Fibroblast of lung (primary cell): ENCODE measurements around the gene MAP4K2. TPM values are rescaled to one million over a fixed set of nuclear protein-coding genes. Genes with fewer than 3 reads are reported as not detected.
A peak's percentile ranks its signal among the peaks of the same experiment; 100 is the strongest.

ENCODE experiments used
- DNase-seq, 2 donors: peaks; one replicate each; pipeline versions ENCODE4 v3.0.0 to v3.0.0-alpha.2; 2010; ENCODE audit warnings: low read depth in 2 of 2
- H2AFZ ChIP-seq: 2 replicates; pipeline ENCODE4 v1.5.1; 2012; ENCODE audit warnings: low read length, control low read depth, inconsistent platforms
- H3K27ac ChIP-seq: 2 replicates; pipeline ENCODE4 v1.5.1; 2011; ENCODE audit warnings: low read length, control low read depth; ENCODE audit not compliant: insufficient read depth
- H3K27me3 ChIP-seq: 2 replicates; pipeline ENCODE4 v1.5.1; 2011; ENCODE audit warnings: mild to moderate bottlenecking, low read length; ENCODE audit not compliant: control insufficient read depth, insufficient read depth
- H3K36me3 ChIP-seq: 2 replicates; pipeline ENCODE4 v1.5.1; 2011; ENCODE audit warnings: low read length; ENCODE audit not compliant: control insufficient read depth, insufficient read depth
- H3K4me1 ChIP-seq: 2 replicates; pipeline ENCODE4 v1.5.1; 2011; ENCODE audit warnings: low read length; ENCODE audit not compliant: control insufficient read depth, insufficient read depth; ENCODE audit errors: extremely low read depth
- H3K4me2 ChIP-seq: 2 replicates; pipeline ENCODE4 v1.5.1; 2011; ENCODE audit warnings: low read length, control low read depth; ENCODE audit not compliant: insufficient read depth; ENCODE audit errors: extremely low read depth
- H3K4me3 ChIP-seq, 4 experiments: fragments of 200-600 bp in 1 of 4; sonication (generic) in 1 of 4; replicated peaks in 1 of 4; 2 replicates each; pipeline ENCODE4 v1.5.1; 2011 to 2016; ENCODE audit warnings: low read length in 4 of 4, low read depth in 3 of 4, mild to moderate bottlenecking in 3 of 4, control low read depth in 2 of 4, inconsistent platforms in 1 of 4, mixed read lengths in 1 of 4; ENCODE audit not compliant: insufficient read depth in 1 of 4; ENCODE audit errors: control extremely low read depth in 1 of 4
- H3K79me2 ChIP-seq: 2 replicates; pipeline ENCODE4 v1.5.1; 2012; ENCODE audit warnings: mild to moderate bottlenecking, low read length, inconsistent platforms; ENCODE audit not compliant: control insufficient read depth, insufficient read depth
- H3K9ac ChIP-seq: 2 replicates; pipeline ENCODE4 v1.5.1; 2011; ENCODE audit warnings: mild to moderate bottlenecking, low read length, control low read depth; ENCODE audit not compliant: insufficient read depth
- H3K9me3 ChIP-seq: 2 replicates; pipeline ENCODE4 v1.5.1; 2012; ENCODE audit warnings: low read depth, low read length; ENCODE audit not compliant: control insufficient read depth, insufficient read depth
- H4K20me1 ChIP-seq: 2 replicates; pipeline ENCODE4 v1.5.1; 2011; ENCODE audit warnings: low read length; ENCODE audit not compliant: control insufficient read depth, insufficient read depth; ENCODE audit errors: extremely low read depth
- CTCF ChIP-seq, 2 donors: IDR thresholded peaks in 1 of 2; conservative IDR thresholded peaks in 1 of 2; 1 replicate in 1 of 2; 2 replicates in 1 of 2; pipeline ENCODE4 v1.5.1; 2011 to 2012; ENCODE audit warnings: low read length in 2 of 2, control low read depth in 1 of 2, inconsistent platforms in 1 of 2, low read depth in 1 of 2, mild to moderate bottlenecking in 1 of 2
- EZH2 ChIP-seq: IDR thresholded peaks from 2 replicates; pipeline ENCODE4 v1.5.1; 2012; ENCODE audit warnings: low read length, control low read depth, mild to moderate bottlenecking; ENCODE audit errors: missing control alignments
- polyA plus RNA-seq, 2 donors: library from polyadenylated mRNA; depleted of rRNA in 1 of 2; stranded (reverse) in 1 of 2; unstranded in 1 of 2; fragments of >200 nt; gene quantifications; 2 replicates each; pipeline ENCODE4 v1.2.1, GENCODE V29; 2011 to 2012; ENCODE audit warnings: missing spikeins in 1 of 2
- total RNA-seq: library from RNA; depleted of rRNA; stranded (reverse); fragments of >200 nt; gene quantifications from 2 replicates; pipeline ENCODE4 v1.2.1, GENCODE V29; 2014

The MAP4K2 gene
- total and polyA plus RNA-seq, 2 donors (not counting 1 experiment from before 2014, with no cell fraction given): 6.4 to 9.2 TPM

GRCh38 chr11:64776425-64776824 lies 26.6 kb downstream of the MAP4K2 start:
- H4K20me1 ChIP-seq: peaks cover 4% of the 10 kb centered on the region
- no peaks in the 10 kb centered on the region for H3K27me3 ChIP-seq
- TF ChIP-seq CTCF (conservative IDR thresholded peaks at IDR 0.05 in 1 of 2, IDR thresholded peaks at IDR 0.05 in 1 of 2; ENCODE audit: low read depth in 1 of 2, low read length in 2 of 2) (no peak), EZH2 (no peak)
- H3K9ac ChIP-seq: no peak overlapping the region
- peaks cover 18% of the 10 kb centered on the region for H3K36me3 ChIP-seq
- no peak for DNase-seq
- peak overlapping the region; percentile 94 for H3K4me2 ChIP-seq
- H3K27ac ChIP-seq: no peak overlapping the region
- peaks cover 12% of the 10 kb centered on the region for H3K4me1 ChIP-seq
- H3K9me3 ChIP-seq: no peaks in the 10 kb centered on the region
- peak overlapping the region; percentile 65 to 81 (median 79) for H3K4me3 ChIP-seq
- peaks cover 56% of the 10 kb centered on the region for H3K79me2 ChIP-seq
- H2AFZ ChIP-seq: no peak overlapping the region

DNA sequence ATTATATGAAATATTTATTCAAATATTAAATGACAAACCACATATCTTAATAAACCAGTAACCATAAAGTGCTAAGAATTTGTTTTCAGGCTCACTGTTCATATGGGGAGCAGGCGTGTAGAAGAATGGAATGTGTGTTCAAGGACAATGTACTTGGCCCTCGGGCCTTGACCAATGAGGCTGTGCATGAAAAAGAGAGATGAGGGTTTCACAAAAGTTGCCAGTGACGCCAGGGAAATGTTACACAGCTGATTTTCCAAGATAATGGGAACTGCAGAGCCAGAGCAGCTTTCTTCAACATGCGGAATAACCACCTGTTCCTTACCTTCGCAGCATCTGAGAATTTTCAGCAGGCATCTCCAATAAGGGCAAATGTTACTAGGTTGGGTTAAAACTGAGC lies 28.9 kb downstream of the MAP4K2 start:
- H3K36me3 ChIP-seq: peaks cover 34% of the 10 kb centered on the region
- H3K4me3 ChIP-seq: no peak overlapping the region
- no peaks in the 10 kb centered on the region for H3K9me3 ChIP-seq
- no peak for TF ChIP-seq EZH2
- TF ChIP-seq CTCF (conservative IDR thresholded peaks at IDR 0.05 in 1 of 2, IDR thresholded peaks at IDR 0.05 in 1 of 2; ENCODE audit: low read depth in 1 of 2, low read length in 2 of 2): no peak
- H2AFZ ChIP-seq: no peak overlapping the region
- no peak overlapping the region for H3K27ac ChIP-seq
- H3K9ac ChIP-seq: no peak overlapping the region
- H4K20me1 ChIP-seq: peaks cover 4% of the 10 kb centered on the region
- H3K79me2 ChIP-seq: peaks cover 62% of the 10 kb centered on the region
- no peak overlapping the region for H3K4me2 ChIP-seq
- no peaks in the 10 kb centered on the region for H3K27me3 ChIP-seq
- peaks cover 6% of the 10 kb centered on the region for H3K4me1 ChIP-seq
- DNase-seq: no peak

- H3K27ac ChIP-seq: no peak overlapping the region
- H3K36me3 ChIP-seq: peaks cover 44% of the 10 kb centered on the region
- H3K4me3 ChIP-seq: no peak overlapping the region
- peaks cover 4% of the 10 kb centered on the region for H4K20me1 ChIP-seq
- no peak for DNase-seq
- H3K9ac ChIP-seq: no peak overlapping the region
- peaks cover 6% of the 10 kb centered on the region for H3K4me1 ChIP-seq
- no peak overlapping the region for H3K4me2 ChIP-seq
- H3K79me2 ChIP-seq: peaks cover 61% of the 10 kb centered on the region
- no peaks in the 10 kb centered on the region for H3K27me3 ChIP-seq
- H2AFZ ChIP-seq: no peak overlapping the region
- TF ChIP-seq EZH2 (no peak), CTCF (conservative IDR thresholded peaks at IDR 0.05 in 1 of 2, IDR thresholded peaks at IDR 0.05 in 1 of 2; ENCODE audit: low read depth in 1 of 2, low read length in 2 of 2) (no peak)
- H3K9me3 ChIP-seq: no peaks in the 10 kb centered on the region
Observed at GRCh38 chr11:64772303-64773018, 30.6 kb downstream of the MAP4K2 start.
